Panc1 (cell line): ENCODE results near the gene XIRP2. TPM values are rescaled to one million over a fixed set of nuclear protein-coding genes. Genes with fewer than 3 reads are reported as not detected.

Experiments used
- ATAC-seq: fragments of 200-7000 bp; cut with Tn5 transposase; 2 replicates; pipeline ENCODE4 v1.9.1; 2020; ENCODE audit warnings: mild to moderate bottlenecking, moderate library complexity
- BruUV-seq: library from RNA; stranded (reverse); fragments of 400-500 nt; replicated peaks from 2 replicates; lab custom pipeline; 2021; lab: Mats Ljungman, UMichigan
- CTCF ChIA-PET: fragments of 300-600 bp; sonication (Branson Sonifier 250); formaldehyde crosslinking; loops from one replicate; lab custom pipeline; 2022; ENCODE audit warnings: antibody characterized with exemption; lab: Charles Lee
- POLR2A ChIA-PET: fragments of 300-600 bp; sonication (Branson Sonifier 250); formaldehyde crosslinking; loops from one replicate; lab custom pipeline; 2022; ENCODE audit warnings: antibody characterized with exemption; lab: Charles Lee
- DNase-seq: peaks from one replicate; pipeline ENCODE4 v3.0.0-alpha.2; 2010; ENCODE audit warnings: low read depth, low spot score
- H3K27ac ChIP-seq: 2 replicates; pipeline ENCODE4 v1.5.1; 2011; ENCODE audit warnings: mild to moderate bottlenecking, low read length, inconsistent platforms
- H3K27me3 ChIP-seq: fragments of 200-500 bp; sonication (Bioruptor generic); 2 replicates; pipeline ENCODE4 v1.6.0; 2014; ENCODE audit warnings: low read length, inconsistent platforms; ENCODE audit not compliant: control insufficient read depth, insufficient read depth
- H3K36me3 ChIP-seq: fragments of 200-500 bp; sonication (Bioruptor generic); 2 replicates; pipeline ENCODE4 v1.5.1; 2014; ENCODE audit warnings: inconsistent platforms, mild to moderate bottlenecking, low read length, moderate library complexity; ENCODE audit not compliant: control insufficient read depth, insufficient read depth
- H3K4me1 ChIP-seq: 2 replicates; pipeline ENCODE4 v1.5.1; 2011; ENCODE audit warnings: inconsistent platforms, mild to moderate bottlenecking, low read length, moderate library complexity; ENCODE audit not compliant: control insufficient read depth, insufficient read depth
- H3K4me3 ChIP-seq, 2 experiments: 2 replicates each; pipeline ENCODE4 v1.5.1; 2011 to 2012; ENCODE audit warnings: low read depth in 2 of 2, low read length in 2 of 2, mild to moderate bottlenecking in 2 of 2, inconsistent platforms in 1 of 2, moderate library complexity in 1 of 2
- H3K9me3 ChIP-seq: fragments of 200-500 bp; sonication (Bioruptor generic); 2 replicates; pipeline ENCODE4 v1.5.1; 2014; ENCODE audit warnings: low read depth, mild to moderate bottlenecking, inconsistent platforms, low read length, moderate library complexity; ENCODE audit not compliant: control insufficient read depth, insufficient read depth
- CTCF ChIP-seq: fragments of 450-650 bp; IDR thresholded peaks from 2 replicates; pipeline ENCODE4 v1.5.1; 2017; ENCODE audit warnings: mild to moderate bottlenecking
- POLR2AphosphoS5 ChIP-seq: IDR thresholded peaks from 2 replicates; pipeline ENCODE4 v1.6.1; 2012; ENCODE audit warnings: mild to moderate bottlenecking, low read depth, low read length, moderate library complexity
- REST ChIP-seq, 2 experiments: IDR thresholded peaks; 2 replicates each; pipeline ENCODE4 v1.6.1; 2011 to 2012; ENCODE audit warnings: low read depth in 2 of 2, control low read depth in 1 of 2, low read length in 1 of 2, mild to moderate bottlenecking in 1 of 2, moderate library complexity in 1 of 2; ENCODE audit not compliant: insufficient read depth in 1 of 2
- SIN3A ChIP-seq: IDR thresholded peaks from 2 replicates; pipeline ENCODE4 v1.6.1; 2012; ENCODE audit warnings: low read depth, mild to moderate bottlenecking, low read length, moderate library complexity, borderline replicate concordance; ENCODE audit not compliant: insufficient read depth
- TCF7L2 ChIP-seq: IDR thresholded peaks from 2 replicates; pipeline ENCODE4 v1.6.1; 2011; ENCODE audit warnings: mild to moderate bottlenecking, low read depth, low read length, inconsistent platforms
- in situ Hi-C: cut with HindIII; loops from 2 replicates; pipeline ENCODE4 v1.10.0; 2016; ENCODE audit warnings: low sequenced_read_pairs, low pct_unique_long_range_greater_than_20kb
- intact Hi-C: fragments of 100-400 bp; cut with micrococcal nuclease; formaldehyde crosslinking; loops from one replicate; pipeline ENCODE4 v1.10.0; 2022; ENCODE audit not compliant: unreplicated experiment
- total RNA-seq: library from RNA; stranded (reverse); gene quantifications from one replicate; pipeline ENCODE4 v1.2.1, GENCODE V29; 2021; ENCODE audit not compliant: unreplicated experiment

XIRP2 gene
- total RNA-seq, 1 experiment from 2014 or later, result not detected

GRCh38 chr2:167190053-167190452 lies 301.8 kb downstream of the XIRP2 start (continued):
- no peak for TF ChIP-seq TCF7L2

- no peak overlapping the region for H3K27ac ChIP-seq
- H3K27me3 ChIP-seq, result no peaks in the 10 kb centered on the region
- POLR2A ChIA-PET, result no interaction called here
- intact Hi-C loops (no loop called here), in situ Hi-C loops (no loop called here)
- H3K4me3 ChIP-seq, result no peak overlapping the region
- no peaks in the 10 kb centered on the region for H3K4me1 ChIP-seq
- no peak for TF ChIP-seq REST (IDR thresholded peaks at IDR 0.05; ENCODE audit: insufficient read depth in 1 of 2, low read depth in 2 of 2, low read length in 1 of 2)
- TF ChIP-seq TCF7L2, result no peak
- TF ChIP-seq SIN3A, result no peak
- TF ChIP-seq CTCF, result no peak
- TF ChIP-seq POLR2AphosphoS5, result no peak
- CTCF ChIA-PET, result interaction anchor here (0.6 kb wide), 1 partner anchor 97 kb away, joined by 3 read pairs; no protein-coding TSS in a partner anchor
- BruUV-seq, result no TSS peak
- no peaks in the 10 kb centered on the region for H3K9me3 ChIP-seq
- no peaks in the 10 kb centered on the region for H3K36me3 ChIP-seq
- DNase-seq (no peak), ATAC-seq (no peak)
These were observed 303.3 kb downstream of the XIRP2 start for GRCh38 chr2:167191588-167191987.

GRCh38 chr2:167192833-167193232 lies 304.6 kb downstream of the XIRP2 start:
- Histone ChIP-seq H3K4me1 (no peaks in the 10 kb centered on the region), H3K27me3 (no peaks in the 10 kb centered on the region), H3K4me3 (no peak overlapping the region), H3K9me3 (no peaks in the 10 kb centered on the region), H3K27ac (no peak overlapping the region), H3K36me3 (no peaks in the 10 kb centered on the region)
- ATAC-seq (no peak), DNase-seq (no peak)
- TF ChIP-seq POLR2AphosphoS5 (no peak), REST (IDR thresholded peaks at IDR 0.05; ENCODE audit: insufficient read depth in 1 of 2, low read depth in 2 of 2, low read length in 1 of 2) (no peak), TCF7L2 (no peak), SIN3A (no peak), CTCF (no peak)
- ChIA-PET CTCF (no interaction called here), POLR2A (no interaction called here)
- in situ Hi-C loops, result no loop called here
- intact Hi-C loops, result no loop called here
- no TSS peak for BruUV-seq
